Ovary (tissue), 9 donors: Measurements from ENCODE around the gene EIF5. TPM values are rescaled to one million over a fixed set of nuclear protein-coding genes. Genes with fewer than 3 reads are reported as not detected.

Source experiments
- DNase-seq, 5 donors: peaks; one replicate each; pipeline ENCODE4 v3.0.0-alpha.2; 2019 to 2020
- H3K27ac ChIP-seq, 2 donors: fragments of 200-600 bp; one replicate each; pipeline versions ENCODE4 v1.5.1 to v1.8.0; 2019 to 2022
- H3K27me3 ChIP-seq: fragments of 200-600 bp; one replicate; pipeline ENCODE4 v1.8.0; 2022
- H3K36me3 ChIP-seq: fragments of 200-600 bp; sonication (generic); one replicate; pipeline ENCODE4 v1.5.1; 2019
- H3K4me1 ChIP-seq: one replicate; pipeline ENCODE4 v1.8.1; 2013; ENCODE audit warnings: mild to moderate bottlenecking, moderate library complexity; ENCODE audit not compliant: insufficient read depth
- H3K4me3 ChIP-seq: fragments of 200-600 bp; sonication (generic); one replicate; pipeline ENCODE4 v1.5.1; 2017
- H3K9me3 ChIP-seq, 2 donors: fragments of 200-600 bp in 1 of 2; sonication (generic) in 1 of 2; one replicate each; pipeline versions ENCODE4 v1.5.1 to v1.8.1; 2013 to 2019; ENCODE audit warnings: mild to moderate bottlenecking in 1 of 2, moderate library complexity in 1 of 2
- EP300 ChIP-seq: sonication (generic); formaldehyde crosslinking; IDR thresholded peaks from one replicate; pipeline ENCODE4 v1.6.1; 2017; ENCODE audit warnings: antibody characterized with exemption
- POLR2A ChIP-seq: fragments of 450-650 bp; IDR thresholded peaks from one replicate; pipeline ENCODE4 v1.6.1; 2017; ENCODE audit warnings: antibody characterized with exemption, mild to moderate bottlenecking, moderate library complexity
- WGBS, 3 donors: extraction: QIAGEN DNeasy Blood & Tissue Kit in 1 of 3; methylation state at CpG; one replicate each; pipeline versions ENCODE4 v1.1.5 to v1.1.7; 2013 to 2017; 5-methylcytosine and 5-hydroxymethylcytosine counted together
- intact Hi-C, 4 donors: fragments of 100-400 bp; cut with DNase I; formaldehyde crosslinking; loops; one replicate each; pipeline versions ENCODE4 v1.11.0 to v1.15.1; 2022 to 2023
- polyA plus RNA-seq, 2 donors: library from polyadenylated mRNA; stranded (reverse); fragments of 200-250 nt in 1 of 2; fragments of 350-450 nt in 1 of 2; fragmentation: Illumina TruSeq in 1 of 2; extraction: RNeasy Lipid Tissue Mini Kit (QIAGEN cat#74804) in 1 of 2; gene quantifications; one replicate each; pipeline ENCODE4 v1.2.3, GENCODE V29; 2013 to 2014
- total RNA-seq, 7 donors: library from RNA; depleted of rRNA in 2 of 7; stranded (reverse); fragments of >200 nt in 2 of 7; fragmentation: NEBNext Ultra II Directional in 3 of 7; extraction: Animal tissue kit (Norgen Biotek cat#: 25700) in 3 of 7; gene quantifications; one replicate each; pipeline versions ENCODE4 v1.1.0 to v1.2.4, GENCODE V29; 2016 to 2023
- TF ChIP-seq, protein P1 (sequence below), 3 donors: fragments of 450-650 bp in 2 of 3; fragments of 200-600 bp in 1 of 3; IDR thresholded peaks; one replicate each; pipeline versions ENCODE4 v1.5.1 to v1.8.0; 2016 to 2022; ENCODE audit warnings: antibody characterized with exemption in 3 of 3, mild to moderate bottlenecking in 1 of 3
- donor health status: DM: no; HTN: no; CAD: no; lungs with moderate emphysema.
- donor health status: DM: no; HTN: no; CAD: no.
- donor health status: Bipolar disorder and iron deficiency.
- donor health status: DM: yes; HTN: yes; CAD: no.
- donor health status: DM: no; HTN: no; CAD: no.
- donor health status: DM: yes; HTN: yes; CAD: no.

Gene EIF5
- total and polyA plus RNA-seq, 9 donors, result 73.0 to 169 (median 127) TPM

DNA sequence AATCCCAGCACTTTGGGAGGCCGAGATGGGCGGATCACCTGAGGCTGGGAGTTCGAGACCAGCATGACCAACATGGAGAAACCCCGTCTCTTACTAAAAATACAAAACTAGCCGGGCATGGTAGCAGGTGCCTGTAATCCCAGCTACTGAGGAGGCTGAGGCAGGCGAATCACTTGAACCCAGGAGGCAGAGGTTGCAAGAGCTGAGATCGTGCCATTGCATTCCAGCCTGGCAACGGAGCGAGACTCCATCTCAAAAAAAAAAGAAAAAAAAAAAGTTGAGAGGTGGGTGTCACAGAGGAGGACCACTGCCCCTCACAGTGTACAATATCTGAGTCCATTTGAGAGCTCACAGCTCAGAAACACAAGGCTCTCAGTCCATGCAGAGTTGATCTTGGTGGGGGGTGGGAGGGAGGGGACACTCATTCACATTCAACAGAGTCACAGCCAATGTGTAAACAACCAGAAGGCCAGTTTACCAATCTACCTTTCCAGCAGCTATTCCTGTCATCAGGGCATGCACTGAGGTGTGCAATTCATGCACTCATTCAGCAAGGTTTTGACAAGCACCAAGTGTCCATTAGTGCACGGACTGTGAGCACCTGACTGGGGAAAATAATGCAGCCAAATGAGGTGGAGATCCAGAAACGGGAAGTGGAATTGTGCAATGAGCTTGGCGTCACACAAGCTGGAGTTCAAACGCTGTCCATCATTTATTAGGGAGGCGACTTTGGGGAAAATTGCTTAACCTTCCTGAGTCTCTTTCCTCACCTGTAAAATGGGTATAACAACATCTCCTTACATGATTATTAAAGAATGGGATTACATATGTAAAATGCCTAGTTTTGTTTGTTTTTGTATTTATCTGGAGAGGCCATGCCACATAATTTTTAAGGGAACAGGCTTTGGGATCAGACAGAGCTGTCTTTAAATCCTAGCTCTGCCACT lies 4.4 kb upstream of the EIF5 start:
- no peak for TF ChIP-seq POLR2A
- TF ChIP-seq EP300, result no peak
- TF ChIP-seq, protein P1, sequence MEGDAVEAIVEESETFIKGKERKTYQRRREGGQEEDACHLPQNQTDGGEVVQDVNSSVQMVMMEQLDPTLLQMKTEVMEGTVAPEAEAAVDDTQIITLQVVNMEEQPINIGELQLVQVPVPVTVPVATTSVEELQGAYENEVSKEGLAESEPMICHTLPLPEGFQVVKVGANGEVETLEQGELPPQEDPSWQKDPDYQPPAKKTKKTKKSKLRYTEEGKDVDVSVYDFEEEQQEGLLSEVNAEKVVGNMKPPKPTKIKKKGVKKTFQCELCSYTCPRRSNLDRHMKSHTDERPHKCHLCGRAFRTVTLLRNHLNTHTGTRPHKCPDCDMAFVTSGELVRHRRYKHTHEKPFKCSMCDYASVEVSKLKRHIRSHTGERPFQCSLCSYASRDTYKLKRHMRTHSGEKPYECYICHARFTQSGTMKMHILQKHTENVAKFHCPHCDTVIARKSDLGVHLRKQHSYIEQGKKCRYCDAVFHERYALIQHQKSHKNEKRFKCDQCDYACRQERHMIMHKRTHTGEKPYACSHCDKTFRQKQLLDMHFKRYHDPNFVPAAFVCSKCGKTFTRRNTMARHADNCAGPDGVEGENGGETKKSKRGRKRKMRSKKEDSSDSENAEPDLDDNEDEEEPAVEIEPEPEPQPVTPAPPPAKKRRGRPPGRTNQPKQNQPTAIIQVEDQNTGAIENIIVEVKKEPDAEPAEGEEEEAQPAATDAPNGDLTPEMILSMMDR (IDR thresholded peaks at IDR 0.05), result no peak
- no peaks in the 10 kb centered on the region for H3K9me3 ChIP-seq
- H3K4me1 ChIP-seq, result no peaks in the 10 kb centered on the region
- no peak overlapping the region for H3K4me3 ChIP-seq
- intact Hi-C loops, result loop anchor here in 1 of 4 donors (10.0 kb wide), 1 partner anchor 55 kb away; the partner anchor contains the start of gene MARK3
- no peaks in the 10 kb centered on the region for H3K27me3 ChIP-seq
- DNase-seq, result peak in 1 of 5 donors; percentile 36
- no peaks in the 10 kb centered on the region for H3K36me3 ChIP-seq
- no peak overlapping the region for H3K27ac ChIP-seq
- WGBS, 3 donors, result 75 to 80% (median 79%) methylated on average over 14 of the region's 14 CpGs

DNA sequence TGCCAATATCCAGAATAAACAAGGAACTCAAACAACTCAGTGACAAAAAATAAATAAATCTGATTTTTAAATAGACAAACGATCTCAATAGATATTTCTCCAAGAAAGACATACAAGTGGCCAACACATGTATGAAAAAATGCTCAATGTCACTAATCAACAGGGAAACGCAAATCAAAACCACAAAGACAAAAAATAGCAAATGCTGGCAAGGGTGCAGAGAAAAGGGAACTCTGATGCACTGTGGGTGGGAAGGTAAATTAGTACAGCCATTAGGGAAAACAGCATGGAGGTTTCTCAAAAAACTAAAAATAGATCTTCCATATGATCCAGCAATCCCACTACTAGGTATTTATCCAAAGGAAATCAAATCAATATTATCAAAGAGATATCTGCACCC lies 3.5 kb upstream of the EIF5 start:
- Histone ChIP-seq H3K9me3 (no peaks in the 10 kb centered on the region), H3K36me3 (no peaks in the 10 kb centered on the region), H3K27me3 (no peaks in the 10 kb centered on the region), H3K4me1 (no peaks in the 10 kb centered on the region), H3K27ac (no peak overlapping the region), H3K4me3 (no peak overlapping the region)
- intact Hi-C loops, result loop anchor here in 1 of 4 donors (10.0 kb wide), 1 partner anchor 54 kb away; the partner anchor contains the start of gene MARK3
- no peak for TF ChIP-seq EP300
- WGBS, 3 donors, result 48 to 57% (median 54%) methylated on average over 2 of the region's 2 CpGs
- DNase-seq, result no peak

DNA sequence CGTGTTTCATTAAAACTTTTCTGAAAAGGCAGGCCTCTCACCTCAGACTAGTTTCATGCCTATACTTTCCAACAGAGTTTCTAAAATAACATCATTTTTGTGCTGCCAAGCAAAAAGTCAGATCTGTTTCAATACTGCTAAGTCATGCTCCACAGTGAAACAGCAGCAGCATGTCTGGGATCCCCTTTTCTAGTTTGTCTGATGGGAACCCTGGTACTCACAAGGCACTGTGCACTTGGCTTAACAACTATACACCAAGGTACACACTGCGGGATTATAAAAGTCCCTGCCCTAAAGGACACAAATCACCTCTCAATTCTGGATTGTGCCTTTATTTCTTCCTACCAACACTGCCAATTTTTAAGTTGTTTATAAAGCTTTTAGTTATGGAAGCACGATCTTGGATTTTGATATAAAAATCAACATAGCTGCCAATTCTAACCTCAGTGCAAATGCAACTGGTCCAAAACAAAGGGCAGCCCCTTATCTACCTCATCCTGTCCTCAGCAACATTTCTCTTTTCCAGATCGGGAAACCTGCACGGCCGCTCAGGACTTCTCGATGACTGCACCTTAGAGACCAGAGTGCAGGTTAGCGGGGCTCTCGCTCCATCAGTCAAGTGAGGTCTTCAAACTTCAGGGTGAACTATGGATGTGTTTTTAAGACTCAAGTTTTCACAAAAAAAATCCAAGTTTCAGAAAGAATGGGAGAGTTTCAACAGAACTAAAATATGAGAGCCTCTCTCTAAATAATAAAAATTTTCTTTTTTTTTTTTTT lies 1.7 kb upstream of the EIF5 start:
- H3K9me3 ChIP-seq, result no peaks in the 10 kb centered on the region
- H3K27ac ChIP-seq, result peak overlapping the region in 1 of 2 donors; percentile 100
- WGBS, 3 donors, result 65 to 83% (median 74%) methylated on average over 9 of the region's 9 CpGs
- no peak for TF ChIP-seq EP300
- TF ChIP-seq, protein P1 (IDR thresholded peaks at IDR 0.05), result no peak
- TF ChIP-seq POLR2A, result no peak
- intact Hi-C loops, result loop anchor here in 1 of 4 donors (10.0 kb wide), 1 partner anchor 52 kb away; the partner anchor contains the start of gene MARK3
- peak in 1 of 5 donors; percentile 28 for DNase-seq
- H3K27me3 ChIP-seq, result no peaks in the 10 kb centered on the region
- H3K4me1 ChIP-seq, result peaks cover 6% of the 10 kb centered on the region
- H3K4me3 ChIP-seq, result no peak overlapping the region
- H3K36me3 ChIP-seq, result no peaks in the 10 kb centered on the region

DNA sequence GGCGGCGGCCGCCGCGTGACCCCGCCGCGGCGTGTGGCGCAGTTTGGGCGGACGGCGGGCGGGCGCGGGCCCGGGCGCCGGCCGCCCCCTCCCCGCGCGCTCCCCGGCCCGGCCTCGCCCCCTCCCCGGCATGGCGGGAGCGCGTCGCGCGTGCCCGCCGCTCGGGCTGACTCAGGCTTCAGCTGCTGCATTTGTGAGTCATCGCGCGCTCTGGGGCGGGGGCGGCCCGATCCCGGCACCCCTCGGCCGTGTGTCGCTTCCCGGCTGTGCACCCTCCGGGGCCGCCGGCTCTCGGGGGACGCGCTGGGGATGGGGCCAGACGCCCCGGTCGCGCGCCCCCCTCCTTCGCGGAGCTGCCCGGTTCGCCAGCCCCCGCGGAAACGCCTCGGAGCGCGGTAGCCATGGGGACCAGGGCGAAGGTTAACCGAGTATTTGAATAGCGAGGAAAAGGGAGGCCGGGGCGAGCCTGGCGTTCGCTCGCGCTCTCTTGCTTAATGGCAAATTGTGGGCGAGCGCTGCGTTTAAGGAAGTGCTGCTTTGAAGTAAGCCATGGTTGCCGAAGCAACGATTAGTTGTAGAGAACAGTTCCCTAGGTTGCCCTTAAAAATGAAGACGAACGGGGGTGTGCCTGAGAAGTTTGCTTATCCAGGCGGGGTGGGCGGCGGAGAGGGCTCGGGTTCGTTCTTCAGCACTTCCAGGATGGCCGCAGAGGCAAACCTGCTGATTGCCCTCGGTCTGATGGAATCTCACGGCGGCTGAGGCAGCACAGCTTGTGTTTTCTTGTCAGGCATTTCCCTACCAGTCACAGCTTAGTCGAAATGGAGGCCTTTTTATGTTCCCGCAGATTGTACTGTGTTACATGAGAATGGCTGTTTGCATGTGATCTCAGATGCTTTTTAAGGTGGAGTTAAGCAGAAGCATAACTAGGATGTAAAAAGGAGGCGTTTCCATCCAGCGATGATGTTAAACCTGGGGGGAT lies 896 bp downstream of the EIF5 start:
- H3K27ac ChIP-seq, result peak overlapping the region; percentile 99 to 100
- 0 to 1% (median 1%) methylated on average over 57 to 93 of the region's 97 CpGs for WGBS, 3 donors
- H3K4me3 ChIP-seq, result peak overlapping the region; percentile 96
- DNase-seq, result peak; percentile 79 to 86 (median 84)
- intact Hi-C loops, result loop anchor here in 2 of 4 donors (5.0 to 10.0 kb wide), 2 partner anchors 50 to 52 kb away; partner anchors contain the start of gene MARK3 (in 2 of the 2)
- no peaks in the 10 kb centered on the region for H3K36me3 ChIP-seq
- H3K9me3 ChIP-seq, result no peaks in the 10 kb centered on the region
- TF ChIP-seq EP300, result no peak
- no peak for TF ChIP-seq POLR2A
- TF ChIP-seq, protein P1 (IDR thresholded peaks at IDR 0.05), result no peak
- no peaks in the 10 kb centered on the region for H3K27me3 ChIP-seq
- H3K4me1 ChIP-seq, result peaks cover 6% of the 10 kb centered on the region
